GM18861 (cell line): ENCODE results near the gene IRF1.
"Not testable (repeated sequence)": the region's sequence is repeated elsewhere in the genome, so short reads cannot be mapped to it uniquely, and the experiment has no call there.

ENCODE experiments used
- ATAC-seq: cut with Tn5 transposase; IDR thresholded peaks from one replicate; pipeline ENCODE4 v1.9.1; 2021; ENCODE audit not compliant: unreplicated experiment

Gene IRF1

DNA sequence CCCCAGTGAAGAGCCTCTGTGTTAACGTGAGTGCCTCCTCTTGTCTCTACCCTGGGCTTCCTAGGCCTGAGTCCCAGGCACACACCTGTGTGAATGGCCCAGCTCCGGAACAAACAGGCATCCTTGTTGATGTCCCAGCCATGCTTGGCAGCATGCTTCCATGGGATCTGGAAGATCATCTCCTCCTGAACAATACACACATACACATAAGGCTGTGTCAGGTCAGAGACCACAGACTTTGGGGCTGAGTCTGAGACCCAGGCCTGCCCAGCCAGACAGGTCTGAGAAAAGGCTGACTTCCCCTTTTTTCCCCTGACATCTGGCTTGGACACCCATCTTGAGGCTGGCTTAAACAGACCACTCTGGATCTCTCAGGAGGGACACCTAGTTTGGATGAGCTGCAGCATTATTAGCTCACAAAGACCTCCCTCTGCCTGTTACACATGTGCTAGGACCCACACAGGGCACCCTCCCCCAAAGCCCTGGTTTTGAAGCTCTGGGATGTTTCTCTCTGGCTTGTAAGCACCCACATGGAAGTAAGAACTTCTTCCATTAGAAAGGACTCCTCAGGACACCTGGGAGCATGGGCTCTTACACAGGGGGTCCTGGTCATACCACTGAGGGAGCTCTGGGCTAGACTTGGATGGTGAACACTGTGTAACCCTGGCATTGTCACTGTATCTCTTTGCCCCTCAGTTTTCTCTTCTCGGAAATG lies 2.6 kb downstream of the IRF1 start:
- no peak for ATAC-seq

- no peak for ATAC-seq
Measured at GRCh38 chr5:132487095-132487428, 3.5 kb downstream of the IRF1 start.

- ATAC-seq = no peak
Measured at GRCh38 chr5:132486318-132487094, 4.1 kb downstream of the IRF1 start.

GRCh38 chr5:132485641-132486317 lies 4.8 kb downstream of the IRF1 start:
- no peak for ATAC-seq

DNA sequence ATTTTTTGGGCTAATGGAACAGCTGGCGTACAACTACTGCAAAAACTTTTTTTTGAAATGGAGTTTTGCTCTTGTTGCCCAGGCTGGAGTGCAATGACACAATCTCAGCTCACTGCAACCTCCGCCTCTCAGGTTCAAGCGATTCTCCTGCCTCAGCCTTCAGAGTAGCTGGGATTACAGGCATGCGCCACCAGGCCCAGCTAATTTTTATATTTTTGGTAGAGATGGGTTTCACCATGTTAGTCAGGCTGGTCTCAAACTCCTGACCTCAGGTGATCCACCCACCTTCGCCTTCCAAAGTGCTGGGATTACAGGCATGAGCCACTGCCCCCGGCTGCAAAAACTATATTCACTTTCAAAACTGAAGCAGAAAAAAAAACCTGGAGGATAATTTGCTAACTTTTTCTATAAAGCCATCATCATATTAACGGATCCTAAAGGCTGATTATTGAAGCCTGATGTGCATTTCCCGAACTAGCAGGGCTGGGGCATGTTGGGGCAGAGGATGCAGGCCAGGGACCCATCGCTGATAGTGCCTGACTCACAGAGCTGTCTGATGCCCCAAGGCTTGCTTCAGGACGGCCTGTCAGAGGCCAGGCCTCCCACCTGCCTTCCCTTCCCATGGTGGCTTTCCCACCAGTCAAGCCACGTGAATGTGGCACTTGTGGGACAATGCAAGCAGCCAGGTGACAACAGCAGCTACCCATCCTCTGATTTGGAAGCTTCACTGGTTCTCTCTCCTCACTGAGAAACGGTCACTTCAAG lies 5.5 kb downstream of the IRF1 start:
- not testable (repeated sequence) for ATAC-seq

GRCh38 chr5:132484391-132484725 lies 6.2 kb downstream of the IRF1 start:
- ATAC-seq = no peak

DNA sequence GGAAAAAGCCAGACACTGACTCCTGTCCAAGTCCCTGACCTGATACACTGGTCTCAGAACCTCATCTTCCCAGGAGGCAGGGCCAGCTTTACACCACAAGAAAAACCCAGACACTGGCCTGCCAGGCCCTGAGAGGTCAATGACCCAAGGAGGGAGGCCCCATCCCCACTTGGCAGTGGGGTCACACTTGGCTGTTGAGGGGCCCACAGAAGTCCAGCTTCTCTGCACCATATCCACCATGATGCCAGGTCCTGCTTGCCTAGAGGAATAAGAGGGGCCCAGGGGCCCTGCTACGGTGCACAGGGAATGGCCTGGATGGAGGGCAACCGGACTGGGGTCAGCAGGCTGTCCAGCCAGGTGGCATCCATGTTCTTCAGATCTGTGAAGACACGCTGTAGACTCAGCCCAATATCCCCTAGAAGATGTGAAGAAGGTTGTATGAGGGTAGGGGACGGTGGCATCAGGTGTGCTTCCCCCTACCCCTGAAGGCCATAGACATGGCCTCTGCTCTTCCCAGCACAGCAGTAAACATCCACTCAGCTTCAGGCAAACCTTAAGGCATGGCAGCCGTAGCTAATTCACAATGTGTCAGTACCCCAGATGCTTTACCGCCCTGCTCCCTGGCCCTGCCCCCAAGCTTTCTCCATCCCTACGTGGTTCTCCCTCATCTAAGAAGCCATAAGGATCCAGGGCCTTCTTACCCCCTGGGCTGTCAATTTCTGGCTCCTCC lies 6.7 kb downstream of the IRF1 start:
- ATAC-seq = no peak

DNA sequence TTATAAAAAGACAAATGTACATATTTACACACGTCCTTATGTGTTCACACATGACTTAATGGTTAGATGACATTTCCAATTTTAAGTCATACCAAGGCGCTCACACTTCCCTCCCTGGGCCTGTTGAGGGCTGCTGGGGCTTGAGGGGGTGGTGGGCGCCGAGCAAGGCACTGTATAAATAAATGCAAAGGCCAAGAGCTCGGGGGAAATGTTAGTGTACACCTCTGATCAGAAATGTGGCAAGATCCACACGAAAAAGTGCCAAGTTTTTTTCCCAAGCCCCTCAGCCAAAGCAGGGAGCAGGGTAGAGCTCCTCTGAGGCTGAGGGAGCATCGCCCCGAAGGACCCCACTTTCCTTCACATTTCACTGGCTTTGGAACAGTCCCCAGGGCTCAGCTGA lies 7.5 kb downstream of the IRF1 start:
- no peak for ATAC-seq

GRCh38 chr5:132481596-132482211 lies 8.9 kb downstream of the IRF1 start:
- ATAC-seq = no peak

DNA sequence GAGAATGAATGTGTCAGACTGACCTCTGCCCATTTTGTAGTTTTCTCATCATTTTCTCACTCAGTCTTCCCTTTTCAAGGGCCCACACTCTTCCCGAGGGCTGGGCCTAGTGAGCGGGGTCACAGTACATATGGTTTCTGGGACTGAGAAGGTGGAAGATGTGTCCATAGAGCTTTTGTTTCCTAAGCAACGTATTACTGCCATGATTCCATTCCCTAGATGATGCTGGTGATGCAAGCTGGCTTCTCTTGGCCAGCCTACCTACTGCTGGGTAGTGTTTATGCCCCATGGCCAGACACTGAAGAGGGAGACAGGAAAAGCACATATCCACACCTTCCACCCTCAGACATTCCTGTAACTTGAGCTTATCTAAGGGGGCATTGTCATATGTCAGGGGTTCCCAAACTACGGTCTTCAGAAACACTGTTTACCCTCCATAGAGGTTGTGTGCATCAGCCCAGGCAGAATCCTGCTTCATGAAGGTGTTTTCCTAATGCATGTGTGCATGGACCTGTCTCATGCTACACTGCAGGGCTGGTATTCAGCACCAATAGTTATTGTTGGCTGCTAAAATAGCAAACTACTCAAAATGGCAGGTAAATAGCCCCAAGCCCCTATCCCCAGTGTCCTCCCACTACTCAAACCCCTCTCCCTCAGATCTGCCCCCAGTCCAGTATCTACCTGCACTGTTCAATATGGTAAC lies 9.5 kb downstream of the IRF1 start:
- no peak for ATAC-seq

- no peak for ATAC-seq
Measured at GRCh38 chr5:132480546-132480892, 10.1 kb downstream of the IRF1 start.

GRCh38 chr5:132480042-132480441 lies 10.5 kb downstream of the IRF1 start:
- ATAC-seq = no peak

GRCh38 chr5:132479111-132479951 lies 11.2 kb downstream of the IRF1 start:
- ATAC-seq = peak; percentile 55

DNA sequence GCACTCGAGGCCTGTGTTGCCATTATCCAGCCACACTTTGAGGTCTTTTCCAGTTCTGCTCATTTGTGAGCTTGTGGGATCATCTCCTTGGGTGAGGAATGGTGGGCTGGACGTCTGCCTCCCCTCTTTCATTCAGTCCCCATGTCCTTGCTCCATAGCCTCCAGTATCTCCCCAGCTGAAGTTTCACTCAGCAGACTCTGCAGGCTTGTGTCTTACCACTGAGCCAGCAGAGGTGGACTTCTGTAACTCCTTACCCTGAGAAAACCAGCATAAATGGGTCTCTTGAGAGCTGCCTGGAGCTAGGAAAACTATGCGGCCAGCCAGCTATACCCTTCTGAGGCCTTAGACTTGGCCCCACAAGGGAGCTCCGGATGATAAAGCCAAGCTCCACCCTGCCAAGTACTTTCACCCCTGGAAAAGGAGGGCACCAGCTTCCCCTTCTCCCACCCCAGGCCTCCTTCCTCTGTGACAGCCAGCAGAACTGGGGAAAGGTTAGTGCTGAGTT lies 12.2 kb downstream of the IRF1 start:
- no peak for ATAC-seq

- no peak for ATAC-seq
Measured at GRCh38 chr5:132477784-132478365, 12.7 kb downstream of the IRF1 start.

GRCh38 chr5:132476876-132477781 lies 13.4 kb downstream of the IRF1 start:
- no peak for ATAC-seq
